Fibroblast of skin of back (primary cell): ENCODE results near the gene TNNI3K.

Source experiments
- DNase-seq: peaks from one replicate; pipeline ENCODE4 v3.0.0-alpha.2; 2013

The TNNI3K gene

DNA sequence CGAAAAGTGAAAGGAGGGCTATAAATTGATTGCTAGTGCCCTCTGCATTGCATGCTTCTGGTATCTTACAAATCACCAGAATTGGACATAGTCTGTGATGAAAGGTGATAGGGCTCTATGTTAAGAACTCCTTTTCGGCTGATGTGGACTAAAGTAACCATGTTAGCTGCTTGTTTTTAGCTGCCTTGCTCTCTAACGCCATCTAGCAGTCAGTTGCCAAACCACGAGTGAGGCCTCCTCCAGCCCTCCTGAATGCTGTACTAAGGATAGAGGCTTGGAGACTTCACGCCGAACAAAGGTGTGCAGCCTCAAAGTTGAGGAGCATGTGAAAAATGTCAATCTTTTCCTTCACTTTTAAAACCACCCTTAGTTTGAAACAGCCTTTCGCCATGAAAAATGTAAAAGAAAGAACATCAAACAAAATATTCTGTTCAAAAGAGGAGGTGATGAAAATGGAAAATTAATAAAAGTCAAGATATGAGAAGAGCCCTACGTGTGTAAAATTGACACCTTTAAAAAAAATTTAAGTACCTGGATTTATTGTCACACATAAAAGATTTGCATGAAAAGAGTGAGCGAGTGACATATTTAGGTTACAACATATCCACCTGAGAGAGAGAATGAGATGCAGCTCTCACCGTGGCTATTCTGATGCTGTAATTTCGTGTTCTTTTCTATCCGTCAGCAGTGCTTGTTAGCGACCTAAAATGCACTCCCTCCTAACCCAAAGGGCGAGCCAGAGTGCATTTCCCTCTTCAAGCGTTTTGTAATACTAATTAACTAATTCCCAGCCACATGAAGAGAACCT lies 269.1 kb downstream of the TNNI3K start:
- DNase-seq = peak; percentile 46

DNA sequence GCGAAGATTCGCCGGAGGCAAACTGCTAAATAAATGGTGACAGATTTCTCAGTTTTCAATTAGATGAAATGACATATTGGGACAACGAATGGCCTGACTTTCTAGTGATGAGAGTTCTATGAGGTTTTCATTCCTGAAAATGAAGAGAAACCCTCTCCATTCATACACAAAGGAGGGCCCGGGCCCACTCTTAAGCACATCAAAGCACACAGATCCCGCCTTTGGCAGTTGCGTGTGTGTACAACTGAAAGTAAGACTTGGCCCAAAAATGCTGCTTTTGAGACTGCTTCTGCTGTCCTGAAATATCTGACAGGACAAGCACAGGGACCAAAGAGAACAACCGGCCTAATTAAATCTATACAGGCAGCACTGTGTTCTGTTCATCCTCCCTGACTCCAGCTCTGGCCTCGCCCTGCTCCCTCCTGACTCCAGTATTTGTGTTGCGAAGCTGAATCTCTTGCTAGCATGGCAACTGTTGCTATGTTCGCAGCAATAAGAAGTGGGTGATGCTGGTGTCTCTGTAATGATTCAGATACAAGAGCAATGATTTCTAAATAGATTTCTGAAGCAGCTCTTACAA lies 269.8 kb downstream of the TNNI3K start:
- DNase-seq = no peak

DNA sequence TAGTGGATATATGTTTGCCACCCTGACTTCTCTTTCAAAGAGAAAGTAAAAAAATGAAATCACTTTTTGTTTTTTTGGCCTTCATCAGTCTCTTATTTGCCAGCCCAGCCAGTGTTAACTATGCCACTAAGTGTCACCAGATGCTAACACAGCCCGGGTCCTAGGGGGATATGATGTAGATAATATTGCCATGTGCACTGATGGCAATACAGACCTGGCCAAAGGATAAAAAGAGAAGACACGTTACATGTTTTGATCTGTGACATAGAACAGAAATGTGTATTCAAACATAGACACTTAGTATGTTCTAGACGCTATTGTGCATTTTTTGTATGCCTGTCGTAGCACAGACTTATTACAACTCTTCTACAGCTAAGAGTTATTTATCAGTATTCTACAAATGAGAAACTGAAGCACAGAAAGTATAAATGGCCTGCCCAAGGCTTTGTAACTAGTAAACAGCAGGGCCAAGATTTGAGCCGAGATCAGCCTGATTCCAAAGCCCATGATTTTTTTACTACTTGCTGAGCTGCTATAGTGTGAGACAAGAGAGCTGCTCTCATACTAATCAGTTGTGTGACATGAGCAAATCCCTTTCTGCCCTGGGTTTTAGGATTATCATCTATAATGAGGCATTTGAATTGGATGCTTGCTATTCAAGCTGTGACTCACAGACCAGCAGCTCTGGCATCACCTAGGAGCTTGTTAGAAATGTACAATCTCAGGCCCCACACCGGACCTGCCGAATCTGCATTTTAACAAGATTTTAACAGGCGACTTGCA lies 270.9 kb downstream of the TNNI3K start:
- no peak for DNase-seq

DNA sequence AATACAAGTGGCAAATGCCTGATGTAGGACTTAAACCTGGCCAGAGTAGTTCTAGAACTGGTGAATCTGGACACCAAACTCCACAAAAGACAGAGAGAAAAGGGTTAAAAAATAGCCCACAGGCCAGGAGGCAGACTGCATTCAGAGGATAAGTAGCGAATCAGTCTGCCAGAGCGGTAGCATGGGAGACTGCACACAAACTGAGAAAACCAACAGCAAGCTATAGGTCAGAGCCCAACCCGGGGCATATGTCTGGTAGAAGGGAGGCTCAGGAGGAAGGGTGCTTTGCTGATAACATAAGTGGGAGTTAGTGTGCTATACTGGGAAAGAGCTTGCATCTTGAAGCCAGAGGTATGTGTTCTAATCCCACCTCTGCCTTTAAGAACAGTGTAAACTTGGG lies 273.3 kb downstream of the TNNI3K start:
- DNase-seq = no peak

- no peak for DNase-seq
These were observed 277.2 kb downstream of the TNNI3K start, which contains the start of gene LRRC53 for GRCh38 chr1:74512170-74512915. LRRC53 (minus strand) TSS chr1:74512611; CDS start chr1:74483349, 29,262 bp downstream.

- DNase-seq = no peak
These were observed 278.5 kb downstream of the TNNI3K start for GRCh38 chr1:74513411-74514300.

DNA sequence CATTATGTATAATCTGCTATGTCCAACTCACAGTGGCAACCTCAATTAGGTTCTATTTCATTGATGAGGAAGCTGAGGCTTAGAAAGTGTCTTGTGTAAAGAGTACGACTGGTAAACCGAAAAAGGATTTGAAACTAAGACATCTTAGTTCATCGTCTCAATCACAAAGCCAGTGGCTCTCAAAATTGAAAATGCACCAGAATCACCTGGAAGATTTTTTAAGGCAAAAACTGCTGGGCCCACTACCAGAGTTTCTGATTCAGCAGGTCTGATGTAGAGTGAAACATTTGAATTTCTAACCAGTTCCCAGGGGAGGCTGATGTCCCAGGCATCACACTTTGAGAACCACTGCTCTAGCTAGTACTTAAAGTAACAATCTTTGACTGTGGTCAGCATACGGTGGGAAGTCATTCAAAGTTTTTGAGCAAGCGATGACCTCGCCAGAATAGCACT lies 282.4 kb downstream of the TNNI3K start:
- DNase-seq = no peak

DNA sequence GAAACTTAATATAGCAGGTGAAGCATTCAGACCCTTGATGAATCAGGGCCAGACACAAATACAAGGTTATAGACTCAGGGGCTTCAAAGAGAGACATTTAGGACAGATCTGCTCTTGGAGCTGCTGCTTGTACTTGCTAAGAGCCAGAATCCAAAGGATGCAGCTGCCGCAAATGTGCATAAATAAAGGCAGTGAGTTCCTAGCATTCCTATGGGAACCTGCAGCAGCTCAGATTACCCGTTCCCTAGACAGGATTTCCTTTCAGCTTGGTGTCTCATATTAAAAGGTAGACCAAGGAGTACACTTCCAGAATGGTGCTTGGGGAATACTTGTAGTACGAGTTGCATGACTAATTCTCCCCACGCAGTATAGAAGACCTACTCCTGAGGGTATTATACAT lies 287.0 kb downstream of the TNNI3K start:
- no peak for DNase-seq

GRCh38 chr1:74523873-74524480 lies 288.8 kb downstream of the TNNI3K start:
- no peak for DNase-seq

DNA sequence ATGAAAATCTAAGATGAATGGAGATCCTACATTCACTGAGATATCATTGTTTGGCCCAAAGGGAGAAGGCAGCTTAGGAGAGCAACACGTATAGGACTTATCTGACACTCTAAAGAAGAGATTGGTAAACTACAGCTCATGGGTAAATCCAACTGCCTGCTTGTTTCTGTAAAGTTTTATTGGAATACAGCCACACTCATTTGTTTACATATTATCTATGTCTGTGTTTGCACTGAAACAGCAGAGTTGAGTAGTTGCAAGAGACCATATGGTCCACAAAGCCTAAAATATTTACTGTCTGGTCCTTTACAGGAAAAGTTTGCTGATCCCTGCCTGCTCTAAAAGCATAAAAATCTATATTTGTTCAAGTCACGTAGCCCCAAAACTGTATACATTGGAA lies 291.5 kb downstream of the TNNI3K start:
- DNase-seq = no peak

DNA sequence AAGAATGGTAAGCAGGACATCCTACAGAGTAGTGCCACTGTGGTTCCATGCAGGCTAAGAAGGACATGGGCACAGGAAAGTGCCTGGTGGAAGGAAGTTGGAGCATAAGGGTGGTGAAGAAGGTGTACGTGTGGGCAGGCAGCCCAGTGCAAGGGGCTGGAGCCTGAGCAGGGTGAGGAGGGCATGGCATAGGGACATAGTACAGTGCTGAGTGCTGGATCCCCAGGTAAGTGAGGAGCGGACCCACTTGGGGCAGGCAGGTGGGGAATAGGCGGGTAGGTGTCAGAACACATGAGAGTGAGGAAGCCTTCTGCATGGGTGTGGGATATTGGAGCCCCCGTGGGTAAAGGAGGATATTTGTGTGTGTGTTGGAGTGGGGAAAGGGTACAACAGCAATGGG lies 292.9 kb downstream of the TNNI3K start:
- no peak for DNase-seq

DNA sequence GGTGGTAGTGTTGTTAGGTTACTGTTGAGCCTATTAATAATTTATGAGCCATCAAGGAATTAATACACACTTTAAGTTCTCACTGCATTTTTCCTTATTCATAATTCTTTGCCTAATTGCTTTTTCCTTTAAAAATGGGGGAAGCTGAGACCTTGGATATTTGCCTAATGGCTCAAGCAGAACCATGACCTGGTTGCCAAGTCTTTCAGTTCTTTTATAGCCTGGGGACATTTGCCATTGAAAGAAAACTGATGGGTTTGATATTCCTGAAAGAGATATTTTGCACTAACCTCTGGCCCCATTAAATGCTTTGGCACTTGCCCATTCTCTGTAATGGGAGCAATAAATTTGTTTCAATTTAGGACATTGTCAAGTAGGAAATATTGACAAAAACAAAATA lies 295.7 kb downstream of the TNNI3K start:
- DNase-seq = no peak

- DNase-seq = no peak
These were observed 296.6 kb downstream of the TNNI3K start for GRCh38 chr1:74531796-74532195.

DNA sequence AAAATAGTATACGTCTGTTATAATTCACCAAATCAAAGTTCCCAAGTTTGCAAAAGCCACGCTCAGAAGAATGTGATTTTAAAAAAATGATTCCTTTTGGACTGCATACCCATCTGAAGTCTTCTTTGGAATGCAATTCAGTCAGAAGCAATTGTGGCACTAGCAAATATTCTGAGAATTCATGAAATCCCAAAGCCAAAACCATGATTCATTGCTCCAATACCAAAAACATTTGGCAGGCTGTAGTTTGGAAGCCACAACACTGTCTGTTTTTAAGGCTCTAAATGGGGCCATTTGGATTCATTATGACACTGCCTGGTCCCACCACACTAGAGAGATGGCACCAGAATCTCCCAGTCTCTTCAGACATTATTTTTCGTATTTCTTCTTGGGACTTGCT lies 299.1 kb downstream of the TNNI3K start:
- peak; percentile 34 for DNase-seq

DNA sequence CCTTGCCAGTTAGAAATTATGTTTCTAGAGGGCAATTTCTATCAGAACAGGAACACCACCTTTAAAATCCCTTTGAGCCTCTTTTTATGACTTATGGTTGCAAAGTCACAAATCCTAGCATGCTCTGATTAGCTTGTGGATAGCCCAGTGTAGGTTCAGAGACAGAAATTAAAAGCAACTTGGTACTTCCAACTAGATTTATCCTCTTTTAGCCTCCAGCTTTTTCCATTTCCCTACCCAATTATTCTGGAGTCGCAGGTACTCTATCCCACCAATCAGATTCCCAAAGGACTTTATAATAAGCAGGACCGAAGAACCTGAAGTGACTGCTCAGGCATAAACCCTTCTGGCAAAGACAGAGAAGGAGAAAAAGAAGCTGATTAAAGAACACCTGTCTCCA lies 310.6 kb downstream of the TNNI3K start:
- no peak for DNase-seq

GRCh38 chr1:74548961-74549750 lies 314.0 kb downstream of the TNNI3K start:
- DNase-seq = no peak

DNA sequence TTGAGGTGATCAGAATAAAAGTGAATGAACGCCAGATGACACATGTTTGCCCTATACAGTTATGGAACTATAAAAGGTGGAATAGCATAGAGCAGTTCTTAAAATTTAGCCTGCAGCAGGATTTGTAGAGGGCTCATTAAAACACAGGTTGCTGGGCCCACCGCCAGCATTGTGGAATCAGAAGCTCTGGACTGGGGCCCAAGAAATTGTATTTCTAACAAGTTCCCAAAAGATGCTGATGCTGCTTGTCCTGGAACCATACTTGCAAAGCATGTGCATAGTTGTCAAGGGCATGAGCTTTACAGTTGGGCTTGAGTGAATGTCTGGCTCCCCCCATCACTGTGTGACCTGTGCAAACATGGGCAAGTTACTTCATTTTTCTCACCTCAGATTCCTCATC lies 314.7 kb downstream of the TNNI3K start:
- no peak for DNase-seq

- DNase-seq = no peak
These were observed 335.8 kb downstream of the TNNI3K start for GRCh38 chr1:74570797-74571492.

DNA sequence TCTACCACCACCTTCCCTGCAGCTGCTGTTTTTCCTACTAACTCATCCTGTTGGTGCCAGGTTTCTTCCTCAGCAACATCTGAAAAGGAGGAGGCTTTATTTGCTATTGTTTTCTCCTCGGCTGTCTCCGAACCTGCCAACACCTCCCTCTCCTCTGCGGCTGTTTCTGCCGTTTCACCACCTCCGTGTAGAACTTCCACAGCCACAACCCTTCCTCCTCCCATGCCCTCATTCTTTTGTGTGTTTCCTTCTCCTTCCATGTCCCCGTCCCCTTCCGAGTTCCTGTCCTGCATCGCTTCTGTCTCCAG lies 336.3 kb downstream of the TNNI3K start:
- no peak for DNase-seq

DNA sequence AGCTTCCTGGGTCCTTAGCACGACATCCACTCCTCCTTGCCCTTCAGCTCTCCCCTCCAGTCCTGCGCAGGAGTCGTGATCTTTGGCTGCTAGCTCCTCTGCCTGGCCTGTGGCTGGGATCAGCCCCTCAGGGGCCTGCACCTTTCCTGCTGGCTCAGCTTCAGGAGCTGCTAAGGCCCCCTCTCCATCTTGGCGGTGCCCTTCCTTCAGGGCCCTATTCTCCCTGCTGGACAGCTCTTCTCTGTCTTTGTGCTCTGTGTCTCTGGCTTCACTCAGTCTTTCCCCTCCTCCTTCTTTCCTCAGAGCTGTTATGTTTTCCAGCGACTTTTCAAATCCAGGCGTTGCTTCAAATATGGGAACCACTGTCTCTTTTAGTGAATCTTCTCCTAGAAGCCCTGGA lies 336.7 kb downstream of the TNNI3K start:
- DNase-seq = no peak
